Measurements from ENCODE around the gene INSIG1.

GRCh38 chr7:155288055-155288454, 9.6 kb upstream of the INSIG1 start:
- TF ChIP-seq CTCF (IDR thresholded peaks at IDR 0.05) (no peak), POLR2A (IDR thresholded peaks at IDR 0.05) (no peak)
